Eye (tissue), 1 donor: Measurements from ENCODE around the gene NR0B2.

Experiments
- DNase-seq: peaks from one replicate; pipeline ENCODE4 v3.0.0-alpha.2; 2015

The NR0B2 gene

DNA sequence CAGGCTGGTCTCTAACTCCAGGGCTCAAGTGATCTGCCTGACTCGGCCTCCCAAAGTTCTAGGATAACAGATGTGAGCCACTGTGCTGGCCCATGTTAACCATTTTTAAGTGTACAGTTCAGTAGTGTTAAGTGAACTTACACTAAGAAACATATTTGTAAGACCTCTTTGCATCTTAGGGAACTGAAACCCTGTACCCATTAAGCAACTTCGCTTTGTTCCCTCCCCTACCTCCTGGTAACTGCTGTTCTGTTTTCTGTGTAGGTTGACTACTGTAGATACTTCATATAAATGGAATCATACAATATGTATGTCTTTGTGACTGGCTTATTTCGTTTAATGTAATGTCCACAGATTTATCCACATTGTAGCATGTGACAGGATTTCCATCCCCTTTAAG lies 18.8 kb upstream of the NR0B2 start:
- no peak for DNase-seq

DNA sequence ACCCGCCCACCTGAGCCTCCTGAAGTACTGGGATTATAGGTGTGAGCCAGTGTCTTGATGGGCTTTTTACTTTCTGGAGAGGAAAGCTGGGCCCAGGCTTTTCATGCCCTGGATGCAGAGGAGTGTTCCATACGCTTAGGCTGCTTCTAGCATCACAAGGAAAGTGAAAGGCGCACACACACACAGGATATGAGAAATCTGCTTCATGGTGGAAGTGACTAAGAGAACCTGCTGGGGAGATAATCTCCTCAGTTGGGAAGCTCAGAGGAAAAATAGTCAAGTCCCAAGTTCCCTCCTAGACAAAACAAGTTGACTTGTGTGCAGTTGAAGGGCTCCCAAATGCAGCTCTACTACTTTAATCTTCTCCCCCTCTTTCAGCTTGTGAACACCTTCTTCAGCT lies 9.9 kb upstream of the NR0B2 start:
- DNase-seq = no peak

DNA sequence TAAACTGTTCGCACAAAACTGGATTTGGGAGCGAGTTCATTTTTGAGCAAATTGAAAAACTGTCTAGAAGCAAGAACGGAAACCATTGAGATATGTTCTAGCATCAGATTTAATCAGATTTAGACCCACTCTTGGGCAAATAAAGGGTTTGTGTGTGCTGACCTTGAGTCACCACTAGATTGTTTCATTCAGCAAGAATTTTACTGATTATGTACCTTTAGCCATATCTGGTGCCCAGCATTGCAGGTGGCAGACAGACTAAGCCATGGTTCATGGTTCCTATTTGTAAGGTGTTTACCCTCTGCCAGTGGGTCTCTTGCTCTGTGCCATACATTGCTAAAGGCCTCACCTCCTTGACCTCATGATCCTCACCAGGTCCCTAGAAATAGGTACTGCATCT lies 9.1 kb upstream of the NR0B2 start:
- DNase-seq = no peak

DNA sequence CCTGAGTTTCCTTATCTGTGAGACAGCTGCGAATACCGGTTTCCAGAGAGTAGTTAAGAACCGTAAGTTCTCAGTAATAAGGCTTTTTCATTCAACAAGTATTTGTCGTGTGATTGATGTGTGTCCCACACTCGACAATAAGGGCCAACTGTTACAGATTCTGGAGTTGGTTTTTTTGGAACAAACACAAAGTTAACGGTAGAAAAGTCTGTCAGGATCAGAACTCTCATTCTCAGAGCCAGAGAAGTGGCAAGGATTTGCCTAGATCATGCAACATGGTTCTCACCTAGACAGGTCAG lies 8.6 kb upstream of the NR0B2 start:
- DNase-seq = no peak

DNA sequence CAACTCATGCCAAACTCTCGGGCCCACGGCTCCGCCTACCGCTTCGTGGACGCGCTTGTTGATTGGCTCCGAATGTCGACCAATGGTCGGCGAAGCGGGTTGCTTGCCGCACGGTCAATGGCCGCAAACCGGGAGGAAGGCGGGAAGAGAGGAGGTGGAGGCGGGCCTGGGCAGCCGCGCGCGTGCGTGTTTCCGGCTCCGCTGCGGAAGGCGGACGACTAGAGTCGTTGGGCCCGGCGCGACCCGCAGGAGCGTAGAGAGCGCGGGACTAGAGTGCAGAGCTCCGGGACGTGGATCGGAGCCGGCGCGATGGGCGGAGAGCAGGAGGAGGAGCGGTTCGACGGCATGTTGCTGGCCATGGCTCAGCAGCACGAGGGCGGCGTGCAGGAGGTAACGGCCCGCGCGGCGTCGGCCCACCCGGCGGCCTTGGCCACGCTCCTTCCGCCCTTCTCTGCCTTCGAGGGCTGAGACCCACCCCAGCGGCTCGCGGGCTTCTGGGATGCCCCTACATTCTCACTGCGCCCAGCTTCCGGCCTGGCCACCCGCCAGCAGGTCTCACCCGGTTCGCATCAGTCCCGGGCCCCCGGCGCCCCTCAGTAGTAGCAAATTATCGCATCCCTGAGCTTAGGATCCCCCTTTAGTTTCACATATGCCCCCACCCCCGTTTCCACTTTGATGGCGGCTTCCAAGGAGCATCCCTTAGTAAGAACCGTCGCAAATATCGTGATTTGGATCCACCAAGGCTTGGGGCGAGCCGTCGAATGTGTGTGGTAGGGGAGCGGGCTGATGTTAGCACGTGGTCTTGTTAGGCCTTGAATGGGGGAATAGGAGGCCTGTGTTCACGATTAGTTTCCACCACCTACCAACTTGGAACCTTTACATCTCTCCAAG lies 8.0 kb upstream of the NR0B2 start, which contains the start of gene NUDC:
Gene NUDC, plus strand, starts transcription at position 204 of the 891 bp plus-strand sequence. Its CDS starts 106 bp downstream, at position 310.
- peak; percentile 98 for DNase-seq

DNA sequence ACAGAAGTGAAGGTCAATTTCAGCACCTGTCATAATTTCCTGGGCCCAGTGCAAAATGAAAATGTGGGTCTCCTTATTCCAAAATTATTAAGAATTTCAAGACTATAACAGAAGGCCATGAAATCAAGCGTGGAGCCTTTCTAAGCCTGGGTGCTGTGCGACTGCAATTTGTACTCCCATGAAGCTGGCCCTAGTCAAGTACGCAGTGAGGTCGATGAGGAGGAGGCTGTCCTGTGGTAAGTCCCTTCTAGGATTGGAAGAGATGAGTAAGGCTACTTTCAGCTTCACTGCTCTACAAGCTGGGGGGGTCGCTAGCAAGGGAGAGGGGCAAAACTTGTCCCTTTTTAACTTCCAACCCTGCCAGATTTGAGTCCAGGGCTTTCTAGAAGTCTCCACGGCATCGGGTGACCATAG lies 7.4 kb upstream of the NR0B2 start:
- DNase-seq = no peak

DNA sequence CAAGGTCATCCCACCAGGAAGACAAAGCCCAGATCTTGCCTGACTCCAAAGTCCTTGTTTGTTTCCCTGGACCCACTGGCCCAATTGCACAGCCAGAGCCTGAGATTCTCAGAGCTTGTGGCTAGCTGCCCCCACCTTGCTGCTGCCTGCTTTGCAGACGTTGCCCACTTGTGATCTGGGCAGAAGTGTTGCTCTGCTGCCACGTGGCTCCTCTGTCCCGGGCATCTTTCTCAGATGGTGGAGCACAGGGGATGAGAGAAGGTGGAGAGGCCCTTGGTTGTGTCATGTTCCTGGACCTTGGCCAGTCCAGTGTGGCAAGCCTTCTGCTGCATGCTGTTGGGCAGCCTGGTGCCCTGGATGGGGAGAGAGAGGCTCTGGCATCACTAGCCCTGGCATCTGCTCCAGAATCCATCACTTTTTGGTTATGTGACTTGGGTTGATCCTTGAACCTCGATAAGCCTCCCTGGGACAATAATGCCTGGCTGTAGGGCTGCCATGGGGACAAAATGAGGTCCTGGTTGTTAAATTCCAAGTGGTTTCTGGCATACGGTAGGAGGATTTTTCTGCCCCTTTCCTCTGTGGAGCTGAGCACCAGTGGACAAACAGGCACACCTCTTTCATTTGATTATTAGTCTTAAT lies 1.5 kb upstream of the NR0B2 start:
- no peak for DNase-seq

DNA sequence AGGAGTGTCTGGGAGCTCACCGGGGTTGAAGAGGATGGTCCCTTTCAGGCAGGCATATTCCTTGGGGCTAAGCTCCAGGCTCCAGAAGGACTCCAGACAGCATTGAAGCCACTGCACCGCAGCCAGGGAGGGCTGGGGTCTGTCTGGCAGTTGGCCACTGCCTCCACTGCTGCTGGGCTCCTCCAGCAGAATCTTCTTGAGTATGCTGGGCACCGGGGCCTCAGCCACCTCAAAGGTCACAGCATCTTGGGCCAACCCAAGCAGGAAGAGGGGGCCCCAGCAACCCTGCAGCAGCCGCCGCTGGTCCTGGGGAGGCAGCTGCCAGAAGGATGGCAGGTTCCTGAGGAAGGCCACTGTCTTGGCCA lies 404 bp downstream of the NR0B2 start:
- DNase-seq = no peak

DNA sequence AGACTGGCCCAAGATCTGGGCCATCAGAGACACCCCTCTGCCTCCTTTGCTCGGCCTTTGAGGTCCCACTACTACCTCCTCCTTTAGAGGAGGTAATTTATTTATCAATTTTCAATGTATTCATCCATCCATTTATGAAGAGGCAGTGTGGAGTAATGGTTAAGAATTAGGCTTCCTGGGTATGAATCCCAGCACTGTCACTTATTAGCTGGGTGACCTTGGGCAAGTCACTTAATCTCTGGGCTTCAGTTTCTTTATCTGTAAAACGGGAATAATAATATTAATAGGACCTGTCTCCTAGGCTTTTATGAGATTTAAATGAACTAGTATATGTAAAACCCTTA lies 1.7 kb downstream of the NR0B2 start:
- DNase-seq = no peak

DNA sequence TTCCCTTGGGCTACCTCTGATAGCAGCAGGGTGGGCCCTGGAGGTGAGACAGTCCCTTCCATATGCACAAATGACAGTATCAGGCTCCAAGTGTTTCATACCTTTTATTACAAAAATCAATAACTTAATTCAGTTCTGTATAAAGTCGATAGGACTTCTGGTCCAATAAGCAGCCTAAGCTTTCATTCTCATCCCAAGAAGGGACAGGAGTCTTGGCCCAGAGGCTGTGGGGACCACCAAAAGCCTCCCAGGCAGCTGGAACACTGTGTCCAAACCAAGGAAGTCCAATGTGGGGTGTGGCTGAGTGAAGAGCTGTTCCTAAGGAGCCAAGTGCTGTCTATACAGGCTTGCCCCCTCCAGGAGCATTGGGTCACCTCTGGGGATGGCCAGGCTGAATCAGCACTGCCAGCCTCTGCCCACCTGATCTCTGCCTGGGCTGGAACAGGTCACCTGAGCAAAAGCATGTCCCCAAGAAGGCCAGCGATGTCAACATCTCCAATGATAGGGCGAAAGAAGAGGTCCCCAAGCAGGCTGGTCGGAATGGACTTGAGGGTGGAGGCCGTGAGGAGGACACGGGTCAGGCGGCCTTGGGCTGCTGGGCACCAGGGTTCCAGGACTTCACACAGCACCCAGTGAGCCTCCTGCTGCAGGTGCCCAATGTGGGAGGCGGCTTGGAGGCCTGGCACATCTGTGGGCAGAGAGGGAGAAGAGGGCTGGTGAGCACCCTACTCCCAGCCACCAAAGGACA lies 2.2 kb downstream of the NR0B2 start:
- no peak for DNase-seq

DNA sequence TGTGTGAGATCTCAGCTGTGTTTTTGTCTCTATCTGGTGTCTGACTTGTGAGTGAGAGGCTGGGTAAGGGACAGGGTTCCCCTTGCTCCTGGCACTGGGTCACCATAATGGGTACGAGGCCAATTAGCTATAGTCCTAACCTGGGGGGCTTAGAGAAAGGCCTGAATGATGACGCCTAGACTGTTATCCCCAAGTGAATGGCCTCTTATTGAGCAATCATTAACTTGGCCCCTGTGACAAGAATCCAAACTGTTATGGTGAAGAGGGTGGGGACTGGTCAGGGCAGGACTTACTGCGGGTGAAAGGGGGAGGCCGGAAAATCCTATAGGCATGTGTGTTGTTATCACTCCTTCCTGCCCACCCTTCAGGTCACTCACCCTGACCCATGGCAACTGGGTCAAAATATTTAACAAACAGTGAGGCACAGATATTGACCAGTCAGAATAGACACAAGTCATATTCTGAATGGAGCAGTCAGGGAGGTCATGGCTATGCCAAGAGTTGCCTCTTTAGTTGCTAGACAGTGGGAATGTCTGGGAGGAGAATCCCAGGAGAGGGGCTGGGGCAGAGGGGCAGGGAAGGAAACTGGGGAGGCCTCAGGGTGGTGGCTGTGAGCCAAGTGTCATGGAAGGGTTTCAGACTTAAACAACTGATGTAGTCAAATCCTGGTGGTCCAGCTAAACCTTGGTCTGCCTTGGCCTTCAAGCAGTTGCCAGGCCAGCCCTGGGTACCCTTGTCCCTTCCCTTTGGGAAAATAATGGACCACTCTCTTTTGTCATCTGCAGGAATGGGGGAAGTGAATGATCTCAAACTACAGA lies 3.2 kb downstream of the NR0B2 start:
- no peak for DNase-seq

DNA sequence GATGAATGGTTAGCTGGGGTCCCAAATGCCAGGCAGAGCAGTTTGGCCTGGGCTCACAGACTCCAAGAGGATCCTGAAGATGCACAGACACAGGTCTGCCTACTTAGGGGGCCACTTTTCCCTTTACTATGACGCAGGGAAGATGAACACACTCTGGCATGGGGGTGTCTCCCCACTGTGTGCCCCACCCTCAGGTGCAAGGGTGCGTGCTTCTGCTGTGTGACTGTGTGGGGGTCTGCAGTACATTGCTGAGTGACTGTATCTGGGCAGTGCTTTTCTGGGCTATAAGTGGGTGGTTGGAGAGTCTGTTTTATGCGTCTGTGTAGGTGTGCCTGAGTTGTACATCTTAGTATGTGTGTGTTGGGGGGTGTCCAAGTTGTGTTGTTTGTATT lies 3.8 kb downstream of the NR0B2 start:
- DNase-seq = no peak

DNA sequence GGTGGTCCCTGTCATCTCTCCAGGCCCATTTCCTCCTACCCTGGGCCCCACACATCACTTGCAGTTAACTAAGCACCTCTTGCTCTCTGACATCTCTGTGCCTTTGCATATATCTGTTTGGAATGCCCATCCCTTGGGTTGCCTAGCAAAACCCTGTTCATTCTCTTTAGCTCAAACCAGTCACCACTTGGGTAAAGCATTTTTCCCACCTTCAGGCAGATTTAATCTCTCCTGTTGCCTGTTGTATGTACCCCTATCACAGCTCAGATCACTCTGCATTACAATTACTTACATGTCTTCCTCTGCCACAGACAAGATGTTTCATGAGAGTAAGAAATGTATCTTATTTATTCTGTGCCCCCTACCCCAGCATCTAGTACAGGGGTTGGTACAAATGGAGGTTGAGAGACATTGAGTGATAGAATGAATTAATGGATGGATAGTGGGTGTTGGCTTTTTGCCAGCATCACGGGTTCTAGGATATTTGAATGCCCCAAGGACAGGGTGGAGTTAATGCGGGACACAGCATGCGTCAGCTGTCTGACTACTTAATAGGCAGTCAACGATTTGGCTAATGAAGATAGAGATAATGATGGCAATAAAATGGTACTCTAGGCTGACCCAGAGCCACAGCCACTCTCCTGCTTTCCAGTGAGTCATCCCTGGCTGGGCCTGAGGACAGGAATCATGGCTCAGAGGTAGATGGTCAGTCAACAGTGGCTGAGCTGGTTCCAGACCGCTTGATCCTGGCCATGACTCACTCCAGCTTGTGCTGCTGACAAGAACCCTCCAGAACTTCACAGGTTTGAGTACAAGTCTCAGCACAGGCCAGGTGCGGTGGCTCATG lies 6.5 kb downstream of the NR0B2 start:
- DNase-seq = no peak

DNA sequence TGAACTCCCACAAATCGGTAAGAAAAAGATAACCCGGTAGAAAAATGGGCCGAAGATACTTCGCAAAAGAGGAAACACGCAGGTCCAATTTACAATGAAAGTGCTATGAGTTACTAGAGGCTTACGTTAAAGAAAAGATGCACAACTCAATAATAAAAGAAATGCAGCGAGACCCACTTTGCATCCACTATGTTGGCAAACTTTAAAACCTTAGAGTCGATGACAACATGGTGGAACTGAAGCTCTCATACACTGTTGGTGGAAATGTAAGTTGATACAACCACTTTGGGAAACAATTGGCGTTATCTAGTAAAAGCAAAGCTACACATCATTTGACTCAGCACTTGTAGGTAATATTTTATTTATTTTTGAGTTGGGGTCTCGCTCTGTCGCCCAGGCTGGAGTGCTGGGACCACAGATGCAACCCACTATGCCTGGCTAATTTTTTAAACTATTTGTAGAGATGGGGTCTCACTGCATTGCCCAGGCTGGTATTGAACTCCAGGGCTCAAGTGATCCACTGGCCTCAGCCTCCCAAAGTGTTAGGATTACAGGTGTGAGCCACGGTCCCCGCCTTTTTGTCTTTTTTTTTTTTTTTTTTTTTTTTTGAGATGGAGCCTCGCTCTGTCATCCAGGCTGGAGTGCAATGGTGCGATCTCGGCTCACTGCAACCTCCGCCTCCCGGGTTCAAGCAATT lies 12.8 kb downstream of the NR0B2 start:
- no peak for DNase-seq

DNA sequence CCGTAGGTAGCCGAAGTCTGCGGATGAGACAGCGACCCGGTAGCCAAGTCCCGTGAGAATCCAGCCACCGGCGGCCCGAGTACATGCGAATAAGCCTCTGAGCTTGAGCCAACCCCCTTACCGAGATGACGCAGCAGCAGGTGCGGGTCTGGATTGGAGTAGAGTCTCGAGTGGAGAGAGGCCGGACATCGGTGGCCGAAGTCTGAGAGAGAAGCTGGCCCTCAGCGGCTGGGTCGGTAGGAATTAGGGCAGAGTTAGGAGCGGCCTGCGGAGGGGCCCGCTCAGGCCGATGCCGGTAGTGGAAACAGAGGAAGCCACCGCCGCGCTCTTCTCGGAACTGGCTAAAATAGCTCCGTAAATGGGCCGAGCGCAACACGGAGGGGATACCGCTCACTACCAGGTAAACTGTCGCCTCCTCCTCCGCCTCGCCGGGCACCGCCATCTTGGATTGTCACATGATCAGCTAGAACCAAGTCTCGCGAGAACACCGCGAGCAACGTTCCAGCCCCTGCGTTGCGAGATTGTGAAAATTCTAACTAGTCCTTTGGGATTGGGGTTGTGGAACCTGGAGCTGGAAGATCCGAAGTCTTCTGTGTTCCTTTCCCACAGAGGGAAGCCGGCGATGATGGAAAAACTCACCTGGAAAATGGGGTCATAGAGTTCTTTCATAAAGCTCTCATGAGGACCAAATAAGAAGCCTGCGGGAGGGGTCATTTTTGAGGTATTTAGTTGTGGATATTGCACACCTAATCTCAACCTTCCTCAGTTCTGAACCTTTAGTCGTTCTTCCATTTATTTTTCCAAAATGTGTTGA lies 13.6 kb downstream of the NR0B2 start, which contains the start of gene GPATCH3:
Gene GPATCH3, minus strand, starts transcription at position 467 of the 814 bp plus-strand sequence. Its CDS starts 25 bp downstream, at position 442.
- peak; percentile 97 for DNase-seq

DNA sequence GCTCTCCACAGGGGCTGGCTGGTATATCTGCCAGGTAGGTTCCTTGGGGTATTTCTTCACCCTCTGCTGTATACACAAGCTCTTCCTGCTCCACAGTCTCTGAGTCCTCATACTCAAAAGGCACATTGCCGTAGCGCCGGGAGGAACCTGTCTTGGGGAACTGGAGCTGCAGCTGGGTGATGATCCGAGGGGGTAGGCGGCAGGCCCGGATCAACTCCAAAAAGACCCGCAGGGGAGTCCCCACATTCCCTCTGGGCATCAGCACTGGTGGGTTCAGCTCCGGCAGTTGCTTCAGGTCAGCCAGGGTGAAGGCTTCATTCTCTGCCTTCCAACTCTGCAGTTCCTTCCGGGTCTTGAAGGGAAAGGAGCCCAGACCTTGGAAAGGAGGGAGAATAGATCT lies 16.4 kb downstream of the NR0B2 start:
- DNase-seq = no peak

DNA sequence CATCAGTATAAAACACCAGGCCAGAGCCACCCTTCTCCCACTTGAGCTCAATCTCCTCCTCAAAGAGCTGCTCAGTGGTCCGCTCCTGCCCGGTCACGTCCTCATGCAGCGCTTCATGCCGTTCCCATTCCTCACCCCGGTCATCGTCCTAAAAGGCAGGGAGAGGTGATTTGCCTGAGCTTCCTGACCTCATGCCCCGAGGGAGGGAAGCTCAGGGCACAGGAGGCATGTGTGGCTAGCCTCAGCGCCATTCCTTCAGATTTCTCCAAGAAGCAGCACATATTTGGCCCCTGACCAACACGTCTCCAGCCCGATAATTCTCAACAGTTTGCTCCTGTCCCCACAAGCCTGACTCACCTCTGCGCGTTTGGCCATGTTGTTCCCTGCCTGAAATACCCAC lies 19.5 kb downstream of the NR0B2 start:
- no peak for DNase-seq

DNA sequence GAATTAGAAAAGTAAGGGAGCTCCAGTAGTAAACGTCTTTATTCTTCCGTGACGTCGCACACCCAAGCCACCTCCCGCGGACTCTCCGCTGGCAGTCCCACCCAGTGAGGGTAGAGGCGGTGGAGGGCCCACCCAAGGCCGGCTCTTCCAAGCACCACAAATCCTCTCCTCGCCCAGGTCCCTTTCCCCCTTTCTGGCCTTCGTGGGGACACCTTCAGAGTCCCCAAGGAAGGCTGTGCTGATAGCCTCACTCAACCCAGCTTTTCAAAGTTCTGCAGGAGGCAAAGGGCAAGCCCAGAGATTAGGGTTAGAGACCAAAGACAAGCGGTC lies 23.3 kb downstream of the NR0B2 start:
- no peak for DNase-seq

DNA sequence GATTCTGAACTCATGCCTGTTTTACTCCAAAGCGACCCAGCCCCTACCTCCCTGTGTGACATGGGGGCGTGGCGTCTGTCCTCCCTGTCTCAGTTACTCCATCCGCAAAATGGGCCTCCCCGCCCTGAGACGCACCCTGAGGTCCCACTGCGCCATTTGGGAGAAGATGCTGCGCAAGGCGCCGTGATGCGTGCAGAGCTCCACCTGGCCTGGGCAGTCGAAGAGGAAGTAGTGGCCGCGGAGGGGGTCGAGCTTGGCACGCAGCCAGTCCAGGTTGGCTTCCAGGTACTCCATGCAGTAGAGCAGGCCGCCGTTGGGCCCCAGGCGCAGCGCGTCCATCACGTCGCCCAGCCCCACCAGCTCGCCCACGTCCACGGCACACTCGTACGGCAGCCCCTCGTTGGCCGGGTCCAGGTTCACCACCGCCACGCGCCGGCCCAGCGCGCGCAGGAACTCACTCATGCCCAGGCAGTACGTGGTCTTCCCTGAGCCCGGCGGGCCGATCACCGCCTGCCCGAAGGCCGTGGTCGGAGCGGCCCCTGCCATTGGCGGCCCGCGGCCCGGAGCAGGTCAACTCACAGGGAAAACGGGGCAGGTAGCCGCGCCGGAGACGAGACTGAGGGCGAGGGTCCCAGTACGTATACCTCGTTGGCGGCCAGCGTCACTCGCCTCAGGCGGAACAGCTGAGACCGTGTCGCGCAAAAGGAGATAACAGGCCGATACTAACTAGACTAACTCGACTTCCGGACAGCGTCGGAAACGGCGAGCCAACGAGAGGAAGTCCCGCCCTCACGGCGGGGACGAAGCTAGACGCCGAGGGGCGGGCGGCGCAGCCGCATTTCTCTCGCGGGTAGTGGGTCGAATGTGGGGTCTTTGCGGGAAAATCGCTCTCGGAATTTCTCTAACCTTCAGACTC lies 24.0 kb downstream of the NR0B2 start, which contains the start of gene GPN2:
Gene GPN2, minus strand, starts transcription at position 733 of the 916 bp plus-strand sequence. Its CDS starts 187 bp downstream, at position 546.
- DNase-seq = peak; percentile 90
